HG03520 (cell line): Measurements from ENCODE around the gene SCP2.
"Not testable (repeated sequence)": the region's sequence is repeated elsewhere in the genome, so short reads cannot be mapped to it uniquely, and the experiment has no call there.

Experiments used
- ATAC-seq: cut with Tn5 transposase; IDR thresholded peaks from one replicate; pipeline ENCODE4 v1.9.1; 2021; ENCODE audit warnings: mild to moderate bottlenecking, moderate library complexity; ENCODE audit not compliant: unreplicated experiment

SCP2 gene

DNA sequence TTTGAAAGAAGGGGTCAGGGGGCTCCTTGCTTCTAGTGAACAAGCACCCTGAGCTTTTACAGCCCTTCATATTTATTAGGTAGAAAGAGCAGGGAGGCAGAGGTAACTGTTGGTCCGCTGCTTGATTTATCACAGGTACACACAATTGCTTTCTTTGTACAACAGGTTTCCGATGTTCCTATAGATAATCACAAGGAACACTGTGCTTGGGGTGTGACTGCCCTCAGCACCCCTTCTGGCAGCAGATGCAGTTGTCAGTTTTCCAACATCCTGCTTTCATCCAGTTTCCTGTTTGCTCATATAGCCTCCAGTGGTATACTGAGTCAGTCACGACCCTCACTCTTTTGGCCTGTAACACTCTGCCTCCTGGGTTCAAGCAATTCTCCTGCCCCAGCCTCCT is 40.6 kb downstream of the SCP2 start:
- no peak for ATAC-seq

DNA sequence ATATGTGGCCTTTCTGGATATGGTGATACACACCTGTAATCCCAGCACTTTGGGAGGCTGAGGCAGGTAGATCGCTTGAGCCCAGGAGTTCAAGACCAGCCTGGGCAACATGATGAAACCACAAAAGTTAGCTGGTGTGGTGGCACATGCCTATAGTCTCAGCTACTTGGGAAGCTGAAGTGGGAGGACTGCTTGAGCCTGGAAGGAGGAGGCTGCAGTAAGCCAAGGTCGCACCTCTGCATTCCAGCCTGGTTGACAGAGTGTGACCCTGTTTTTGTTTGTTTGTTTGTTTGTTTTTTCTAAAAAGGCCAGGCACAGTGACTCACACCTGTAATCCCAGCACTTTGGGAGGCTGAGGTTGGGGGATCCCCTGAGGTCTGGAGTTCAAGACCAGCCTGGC is 42.2 kb downstream of the SCP2 start:
- ATAC-seq = not testable (repeated sequence)

DNA sequence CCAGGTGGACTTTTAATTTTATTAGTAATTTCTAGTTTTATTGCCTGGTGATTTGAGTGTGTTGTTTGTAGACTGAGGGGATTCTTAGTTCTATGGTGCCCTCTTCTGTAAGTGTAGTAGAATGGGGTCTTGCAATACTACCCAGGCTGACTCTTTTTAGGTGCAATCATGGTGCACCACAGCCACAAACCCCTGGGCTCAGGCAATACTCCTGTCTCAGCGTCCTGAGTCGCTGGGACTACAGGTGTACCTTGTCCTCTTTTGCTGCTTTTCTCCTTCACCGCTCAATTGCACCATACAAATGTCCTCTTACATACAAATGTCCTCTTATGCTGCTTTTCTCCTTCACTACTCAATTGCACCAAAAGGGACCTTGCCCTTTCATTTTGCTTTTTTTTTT is 43.1 kb downstream of the SCP2 start:
- ATAC-seq = no peak

DNA sequence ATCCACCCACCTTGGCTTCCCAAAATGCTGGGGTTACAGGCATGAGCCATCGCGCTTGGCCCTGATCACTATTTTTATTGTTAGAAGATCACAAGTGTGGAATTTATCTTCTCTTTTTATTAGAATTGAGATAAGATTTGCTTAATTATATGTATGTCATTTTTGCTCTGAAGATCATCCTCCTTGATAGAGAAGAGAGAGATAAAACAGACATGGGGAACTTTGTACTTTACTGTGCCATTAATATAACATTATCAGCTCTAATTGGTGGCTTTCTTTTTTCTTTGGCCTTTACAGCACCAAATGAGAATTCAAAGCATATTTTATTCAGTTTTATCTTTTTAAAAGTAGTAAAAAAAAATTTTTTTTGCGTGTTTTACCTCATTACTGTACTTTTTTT is 46.8 kb downstream of the SCP2 start:
- ATAC-seq = no peak

DNA sequence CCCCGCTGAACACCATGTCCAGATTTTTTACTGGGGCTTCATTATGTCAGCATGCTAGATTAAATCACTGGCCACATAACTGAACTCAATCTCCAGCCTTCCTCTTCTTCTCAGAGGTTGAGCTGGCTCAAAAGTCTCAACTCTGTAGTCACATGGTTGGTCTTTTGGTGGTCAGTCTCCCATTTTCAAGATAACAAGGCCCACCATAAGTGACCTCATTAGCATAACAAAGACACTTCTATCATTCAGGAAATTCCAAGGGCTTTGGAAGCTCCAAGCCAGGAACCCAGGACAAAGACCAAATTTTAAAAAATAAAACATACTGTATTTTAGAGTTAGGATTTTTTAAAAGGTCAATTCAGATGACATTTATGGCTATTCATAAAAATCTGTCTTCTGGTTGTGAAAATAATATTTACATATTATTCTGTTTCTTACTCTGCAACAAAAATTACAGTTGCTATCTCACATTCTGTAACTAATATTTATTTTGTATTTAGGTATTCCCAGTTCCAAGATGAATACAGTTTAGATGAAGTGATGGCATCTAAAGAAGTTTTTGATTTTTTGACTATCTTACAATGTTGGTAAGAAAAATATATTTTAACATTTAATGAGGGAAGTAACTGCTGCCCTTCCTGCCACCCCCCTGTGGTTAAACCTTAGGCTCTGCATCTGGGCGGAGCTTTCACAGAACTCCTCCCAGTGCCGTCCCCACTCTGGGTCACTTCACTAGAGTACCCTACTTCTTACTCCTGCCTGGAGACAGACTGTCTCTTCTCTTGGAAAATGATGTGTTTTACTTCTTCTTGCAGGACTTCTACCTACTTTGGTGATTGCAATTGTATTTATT is 49.3 kb downstream of the SCP2 start:
- no peak for ATAC-seq

DNA sequence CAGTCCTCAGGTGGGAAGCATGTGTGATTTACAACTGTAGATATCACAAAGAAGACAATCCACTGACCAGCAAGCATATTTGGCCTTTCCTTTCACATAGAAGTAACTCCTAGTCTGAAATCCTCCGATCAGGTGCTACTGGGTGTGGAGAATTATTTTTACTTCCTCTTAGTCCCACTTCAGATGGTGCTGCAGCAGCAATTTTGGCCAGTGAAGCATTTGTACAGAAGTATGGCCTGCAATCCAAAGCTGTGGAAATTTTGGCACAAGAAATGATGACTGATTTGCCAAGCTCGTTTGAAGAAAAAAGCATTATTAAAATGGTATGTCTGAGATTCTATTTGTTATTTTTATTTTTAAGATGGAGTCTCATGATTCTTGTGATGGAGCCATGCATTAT is 51.0 kb downstream of the SCP2 start:
- ATAC-seq = no peak

DNA sequence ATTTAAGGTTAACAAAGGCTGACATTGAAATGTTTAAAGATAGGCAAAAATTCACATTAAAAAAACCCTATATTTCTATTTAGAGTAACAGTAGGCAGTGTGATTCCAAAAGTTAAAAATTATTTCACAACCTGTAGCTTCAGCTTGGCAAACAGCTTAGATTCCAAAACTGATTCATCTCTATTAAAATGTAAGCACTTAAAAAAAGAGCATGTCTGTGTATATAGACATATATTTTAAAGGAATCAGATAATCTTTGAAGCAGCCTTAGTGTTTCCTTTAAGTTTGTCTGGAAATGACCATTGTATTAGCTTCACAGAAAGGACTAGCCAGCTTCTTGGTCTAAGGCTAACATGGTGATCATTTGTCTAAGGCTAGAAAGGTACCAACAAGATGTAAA is 65.7 kb downstream of the SCP2 start:
- ATAC-seq = not testable (repeated sequence)

DNA sequence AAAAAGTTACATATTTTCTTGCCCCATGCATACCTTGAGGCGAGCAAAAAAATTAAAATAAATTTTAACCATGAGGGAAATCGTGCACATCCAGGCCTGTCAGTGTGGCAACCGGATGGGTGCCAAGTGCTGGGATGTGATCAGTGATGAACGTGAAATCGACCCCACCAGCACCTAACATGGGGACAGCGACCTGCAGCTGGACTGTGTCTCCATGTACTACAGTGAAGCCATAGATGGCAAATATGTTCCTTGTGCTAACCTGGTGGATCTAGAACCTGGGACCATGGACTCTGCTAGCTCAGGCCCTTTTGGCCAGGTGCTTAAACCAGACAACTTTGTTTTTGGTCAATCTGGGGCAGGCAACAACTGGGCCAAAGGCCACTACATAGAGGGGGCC is 67.6 kb downstream of the SCP2 start:
- no peak for ATAC-seq

DNA sequence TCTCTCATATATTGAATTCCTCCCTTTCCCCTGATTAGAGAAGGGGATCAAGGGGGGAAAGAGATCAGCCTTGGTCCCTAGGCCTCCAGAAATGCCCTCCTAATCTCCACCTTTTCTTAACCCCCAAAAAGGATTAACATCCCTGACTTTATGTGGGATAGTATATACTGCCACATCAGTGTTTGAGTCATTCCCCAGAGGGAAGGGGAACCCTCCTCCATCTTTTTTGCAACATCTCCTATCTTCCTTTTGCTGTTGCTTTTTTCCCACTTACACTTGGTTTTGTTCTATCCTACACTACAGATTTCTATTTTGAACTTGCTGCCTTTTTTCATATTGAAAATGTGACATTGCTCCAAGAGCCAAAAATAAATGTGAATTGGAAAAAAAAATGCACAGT is 69.6 kb downstream of the SCP2 start:
- no peak for ATAC-seq

DNA sequence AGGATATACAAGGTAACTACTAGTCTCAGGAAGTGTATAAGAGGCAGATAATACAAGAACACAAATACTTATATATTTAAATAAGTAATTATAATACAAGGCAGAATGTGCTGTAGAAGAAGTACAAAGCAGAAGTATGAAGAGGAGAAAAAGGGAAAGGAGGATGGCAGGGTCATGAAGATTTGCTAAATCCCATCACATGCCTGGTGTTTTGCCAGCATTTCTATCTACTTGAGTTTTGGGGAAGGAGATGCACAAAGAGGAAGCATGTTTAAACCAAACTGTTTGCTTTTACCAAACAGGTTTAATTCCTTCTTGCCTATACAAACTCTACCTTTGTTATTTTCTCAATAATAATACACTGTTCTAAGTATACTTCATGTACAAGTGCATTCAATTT is 74.1 kb downstream of the SCP2 start:
- ATAC-seq = no peak

DNA sequence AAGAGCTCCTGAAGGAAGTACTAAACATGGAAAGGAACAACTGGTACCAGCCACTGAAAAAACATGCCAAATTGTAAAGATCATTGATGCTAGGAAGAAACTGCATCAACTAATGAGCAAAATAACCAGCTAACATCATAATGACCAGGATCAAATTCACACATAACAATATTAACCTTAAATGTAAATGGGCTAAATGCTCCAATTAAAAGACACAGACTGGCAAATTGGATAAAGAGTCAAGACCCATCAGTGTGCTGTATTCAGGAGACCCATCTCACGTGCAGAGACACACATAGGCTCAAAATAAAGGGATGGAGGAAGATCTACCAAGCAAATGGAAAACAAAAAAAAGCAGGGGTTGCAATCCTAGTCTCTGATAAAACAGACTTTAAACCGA is 79.5 kb downstream of the SCP2 start:
- ATAC-seq = not testable (repeated sequence)

DNA sequence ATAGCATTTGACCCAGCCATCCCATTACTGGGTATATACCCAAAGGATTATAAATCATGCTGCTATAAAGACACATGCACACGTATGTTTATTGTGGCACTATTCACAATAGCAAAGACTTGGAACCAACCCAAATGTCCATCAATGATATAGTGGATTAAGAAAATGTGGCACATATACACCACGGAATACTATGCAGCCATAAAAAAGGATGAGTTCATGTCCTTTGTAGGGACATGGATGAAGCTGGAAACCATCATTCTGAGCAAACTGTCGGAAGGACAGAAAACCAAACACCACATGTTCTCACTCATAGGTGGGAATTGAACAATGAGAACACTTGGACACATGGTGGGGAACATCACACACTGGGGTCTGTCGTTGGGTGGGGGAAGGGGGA is 83.2 kb downstream of the SCP2 start:
- ATAC-seq = not testable (repeated sequence)

DNA sequence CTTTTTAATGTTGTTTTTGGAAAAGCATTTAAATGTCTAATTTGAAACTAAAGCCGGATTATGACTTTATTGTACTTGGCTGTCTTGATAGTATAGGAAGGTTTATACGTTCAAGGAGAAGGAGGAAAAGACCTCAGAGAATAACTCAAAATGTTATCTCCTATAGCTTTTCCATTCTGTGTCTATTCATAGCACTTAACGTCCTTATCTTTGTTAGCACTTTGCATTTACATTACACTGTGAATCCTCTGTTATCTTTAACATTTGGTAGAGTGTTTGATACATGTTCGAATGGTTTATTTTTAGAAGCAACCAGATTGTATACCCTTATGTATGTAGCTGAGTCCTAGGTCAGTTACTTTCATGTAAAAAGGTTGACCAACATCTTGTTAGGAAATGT is 84.1 kb downstream of the SCP2 start:
- ATAC-seq = no peak

DNA sequence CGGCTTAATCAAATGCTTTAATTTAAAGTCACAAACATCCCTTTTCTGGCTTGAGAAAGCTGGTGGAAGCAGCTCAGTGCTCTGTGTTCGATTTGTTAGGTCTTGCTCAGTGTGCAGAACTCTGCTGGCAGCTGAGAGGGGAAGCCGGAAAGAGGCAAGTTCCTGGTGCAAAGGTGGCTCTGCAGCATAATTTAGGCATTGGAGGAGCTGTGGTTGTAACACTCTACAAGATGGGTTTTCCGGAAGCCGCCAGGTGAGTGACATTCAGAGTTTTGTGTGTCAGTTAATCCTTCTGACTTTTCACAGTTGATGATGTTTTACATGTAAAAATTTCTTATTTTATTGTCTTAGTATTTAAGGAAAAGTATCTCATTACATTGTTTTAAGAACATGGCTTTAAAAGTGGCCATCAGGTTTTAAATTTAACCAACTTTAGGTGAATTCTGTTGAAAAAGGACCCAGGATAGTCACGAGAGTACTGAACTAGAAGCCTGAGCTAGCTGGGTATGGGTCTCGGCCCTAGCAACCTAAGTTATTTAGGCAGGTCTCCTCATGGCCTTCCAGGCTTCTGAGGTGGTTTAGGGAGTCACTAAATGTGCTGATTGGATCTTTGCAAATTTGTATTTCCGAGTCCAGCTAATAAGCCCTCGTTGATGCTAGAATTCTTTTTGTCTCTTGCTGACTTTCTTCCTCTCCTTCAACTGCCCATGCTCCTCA is 87.9 kb downstream of the SCP2 start:
- ATAC-seq = peak; percentile 92

DNA sequence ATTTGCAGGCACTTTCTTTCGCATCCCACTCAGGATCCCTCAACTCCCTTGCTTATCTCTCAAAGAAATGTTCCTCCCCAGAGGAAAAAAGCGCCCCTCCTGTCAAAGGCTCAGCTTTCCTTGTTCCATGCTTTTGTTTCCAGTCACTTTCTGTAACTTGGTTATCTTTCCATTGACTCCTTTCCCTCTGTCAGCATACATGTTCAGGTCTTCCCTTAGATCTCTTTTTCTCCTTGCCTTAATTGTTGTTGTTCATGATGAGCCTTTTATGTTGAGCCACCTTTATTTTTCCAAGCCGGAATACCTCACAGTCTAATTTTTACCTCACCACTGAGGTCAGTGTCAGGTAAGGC is 88.4 kb downstream of the SCP2 start:
- ATAC-seq = no peak

DNA sequence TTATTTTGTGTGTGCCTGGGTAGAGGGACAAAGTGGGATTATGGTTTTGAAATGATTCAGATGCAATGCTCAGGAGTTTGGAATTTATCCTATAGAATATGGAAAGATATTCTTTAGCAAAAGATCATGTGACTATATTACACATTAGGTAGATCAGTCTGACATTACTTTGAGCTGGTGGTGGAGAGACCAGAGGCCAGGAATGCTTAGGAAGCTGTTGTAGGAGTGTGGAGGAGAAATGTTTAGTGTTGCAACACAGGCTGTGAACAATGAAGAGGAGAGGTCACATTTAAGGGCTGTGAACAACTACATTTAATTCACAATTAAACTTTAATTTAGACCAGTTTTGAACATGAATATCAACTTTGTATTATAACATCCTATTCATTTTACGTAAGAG is 89.6 kb downstream of the SCP2 start:
- ATAC-seq = no peak

DNA sequence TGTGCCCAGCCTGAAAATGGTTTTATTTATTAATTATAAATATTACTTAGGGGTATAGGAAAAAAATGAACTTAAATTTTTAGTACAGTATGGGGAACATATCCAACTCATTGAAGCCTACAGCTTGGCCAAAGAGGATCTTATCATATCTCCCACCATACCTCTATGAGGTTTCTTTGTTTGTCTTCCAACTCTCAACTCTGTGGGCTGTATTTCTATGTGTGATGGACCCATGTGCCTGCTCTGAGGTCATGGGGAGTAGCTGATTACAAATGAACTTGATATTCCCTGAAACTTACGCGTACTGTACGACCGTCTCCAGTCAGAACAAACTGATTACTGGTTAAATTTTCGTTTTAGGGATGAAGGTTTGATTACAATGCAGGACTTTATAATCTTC is 93.5 kb downstream of the SCP2 start:
- ATAC-seq = no peak

DNA sequence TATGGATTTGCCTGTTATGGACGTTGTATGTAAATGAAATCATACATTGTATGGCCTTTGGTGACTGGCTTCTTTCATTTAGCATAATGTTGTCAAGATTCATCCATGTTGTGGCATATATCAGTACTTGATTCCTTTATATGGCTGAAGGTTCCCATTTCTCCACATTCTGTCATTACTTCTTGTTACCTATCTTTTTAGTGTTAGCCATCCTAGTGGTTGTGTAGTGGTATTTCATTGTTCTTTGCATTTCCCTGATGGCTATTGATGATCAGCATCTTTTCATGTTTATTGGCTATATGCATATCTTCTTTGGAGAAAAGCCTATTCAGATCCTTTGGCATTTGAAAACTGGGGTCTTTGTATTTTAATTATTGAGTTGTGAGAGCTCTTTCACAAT is 95.1 kb downstream of the SCP2 start:
- ATAC-seq = no peak

DNA sequence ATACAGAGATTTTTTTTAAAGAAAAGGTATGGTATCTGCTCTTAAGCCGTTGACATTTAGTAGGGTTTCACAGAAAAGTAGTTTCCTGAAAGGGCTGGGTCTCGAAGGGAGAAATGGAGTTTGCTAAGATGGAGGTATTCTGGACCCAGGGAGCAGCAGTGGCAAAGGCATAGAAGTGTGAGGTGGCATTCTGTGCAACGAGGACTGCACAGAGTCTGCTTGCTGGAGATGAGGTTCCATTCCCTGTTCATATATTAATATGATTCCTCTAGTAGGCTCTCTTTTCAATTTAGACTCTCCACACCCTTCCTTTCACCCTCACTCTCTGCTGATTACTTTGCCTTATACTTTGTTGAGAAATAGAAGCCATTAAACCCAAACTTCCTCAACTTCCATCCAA is 96.5 kb downstream of the SCP2 start:
- no peak for ATAC-seq

DNA sequence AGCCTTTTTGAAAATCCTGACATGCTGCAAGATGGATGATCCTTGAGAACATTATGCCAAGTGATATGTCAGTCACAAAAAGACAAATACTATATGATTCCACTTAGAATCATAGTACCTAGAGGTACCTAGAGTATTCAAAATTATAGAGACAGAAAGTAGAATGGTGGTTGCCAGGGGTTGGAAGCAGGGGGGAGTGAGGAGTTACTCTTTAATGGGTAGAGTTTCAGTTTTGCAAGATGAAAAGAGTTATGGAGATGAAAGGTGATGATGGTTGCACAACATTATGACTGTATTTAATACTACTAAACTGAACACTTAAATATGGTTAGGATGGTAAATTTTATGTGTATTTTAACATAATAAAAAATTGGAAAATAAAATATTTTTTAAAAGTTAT is 97.0 kb downstream of the SCP2 start:
- no peak for ATAC-seq

DNA sequence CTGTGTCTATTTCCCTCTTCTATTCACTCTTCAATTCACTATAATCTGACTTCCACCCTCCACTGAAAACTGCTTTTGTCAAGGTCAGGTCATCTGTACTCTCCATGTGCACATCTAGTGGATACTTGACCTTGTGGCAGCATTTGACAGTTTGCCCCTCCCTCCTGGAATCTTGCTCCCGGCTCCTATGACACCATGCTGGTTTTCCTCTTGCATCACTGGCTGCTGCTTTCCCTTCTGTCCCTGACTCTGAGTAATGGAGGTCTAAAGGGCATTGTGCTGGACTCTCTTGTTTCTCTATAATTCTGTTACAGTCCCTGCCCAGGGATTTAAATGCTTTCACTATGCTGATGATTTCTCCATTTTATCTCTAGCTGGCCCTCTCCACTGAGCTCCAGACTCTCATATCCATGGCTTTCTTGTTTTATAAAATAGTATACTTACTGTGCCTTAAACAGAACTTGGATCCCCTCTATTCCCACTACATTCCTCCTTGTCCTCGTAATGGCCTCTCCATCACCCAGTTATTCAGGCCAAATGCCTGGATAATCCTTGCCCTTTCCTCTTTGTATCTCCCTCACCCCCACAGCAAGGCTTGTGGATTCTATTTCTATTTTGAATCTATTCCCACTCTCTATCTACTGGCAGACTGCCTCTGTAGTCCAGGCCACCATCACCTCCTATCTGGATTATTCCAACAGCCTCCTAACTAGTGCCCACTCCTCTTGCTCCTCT is 98.1 kb downstream of the SCP2 start:
- ATAC-seq = no peak

DNA sequence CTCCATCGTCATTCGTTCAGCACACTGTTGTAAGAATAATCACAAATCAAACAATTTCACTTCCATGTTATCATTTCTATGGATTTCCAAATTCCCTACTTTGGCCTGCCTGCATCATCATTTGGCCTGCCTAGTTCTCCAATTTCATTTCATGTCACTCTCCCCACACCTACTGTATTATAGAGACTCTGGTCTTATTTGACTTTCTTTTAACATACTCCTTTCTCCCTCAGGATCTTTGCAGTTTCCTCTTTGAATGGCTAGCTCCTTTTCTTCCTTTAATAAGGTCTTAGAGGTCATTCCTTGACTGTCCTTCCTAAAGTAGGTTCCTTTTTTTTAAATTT is 98.7 kb downstream of the SCP2 start:
- ATAC-seq = no peak
